WERI-Rb-1 (cell line): ENCODE results near the gene MEIS3.

Source experiments
- DNase-seq: peaks from one replicate; pipeline ENCODE4 v3.0.0-alpha.2; 2020
- H3K27ac ChIP-seq: fragments of 250-450 bp; sonication (Bioruptor Pico); 2 replicates; pipeline ENCODE4 v1.5.1; 2020; ENCODE audit warnings: mild to moderate bottlenecking, moderate library complexity
- H3K27me3 ChIP-seq: fragments of 250-450 bp; sonication (Bioruptor Pico); 2 replicates; pipeline ENCODE4 v1.5.1; 2021; ENCODE audit warnings: mild to moderate bottlenecking, low read depth, moderate library complexity; ENCODE audit not compliant: insufficient read depth, severe bottlenecking
- H3K36me3 ChIP-seq: fragments of 250-450 bp; sonication (Bioruptor Pico); 2 replicates; pipeline ENCODE4 v1.5.1; 2020; ENCODE audit warnings: mild to moderate bottlenecking, moderate library complexity
- H3K4me3 ChIP-seq: 2 replicates; pipeline ENCODE4 v1.5.1; 2011; ENCODE audit warnings: low read depth, mild to moderate bottlenecking, control low read depth, low read length
- H3K9me3 ChIP-seq: fragments of 250-450 bp; sonication (Bioruptor Pico); 2 replicates; pipeline ENCODE4 v1.5.1; 2021; ENCODE audit warnings: mild to moderate bottlenecking, moderate library complexity; ENCODE audit not compliant: severe bottlenecking
- CTCF ChIP-seq: IDR thresholded peaks from 2 replicates; pipeline ENCODE4 v1.5.1; 2011; ENCODE audit warnings: low read depth, mild to moderate bottlenecking, control low read depth, inconsistent platforms, low read length

Gene MEIS3

GRCh38 chr19:47357788-47358680 is 61.3 kb downstream of the MEIS3 start:
- H3K36me3 ChIP-seq = peaks cover 92% of the 10 kb centered on the region
- peak; percentile 47 for DNase-seq
- H3K27me3 ChIP-seq = no peaks in the 10 kb centered on the region
- no peak overlapping the region for H3K4me3 ChIP-seq
- no peaks in the 10 kb centered on the region for H3K9me3 ChIP-seq
- H3K27ac ChIP-seq = peak overlapping the region; percentile 66
- TF ChIP-seq CTCF = peak; percentile 49

- H3K36me3 ChIP-seq = peaks cover 91% of the 10 kb centered on the region
- no peak overlapping the region for H3K27ac ChIP-seq
- no peak for DNase-seq
- no peak overlapping the region for H3K4me3 ChIP-seq
- no peaks in the 10 kb centered on the region for H3K9me3 ChIP-seq
- no peak for TF ChIP-seq CTCF
- no peaks in the 10 kb centered on the region for H3K27me3 ChIP-seq
Measured at GRCh38 chr19:47356900-47357299, 62.4 kb downstream of the MEIS3 start.

GRCh38 chr19:47353307-47353712 is 66.0 kb downstream of the MEIS3 start:
- H3K4me3 ChIP-seq = no peak overlapping the region
- TF ChIP-seq CTCF = no peak
- peaks cover 67% of the 10 kb centered on the region for H3K36me3 ChIP-seq
- no peaks in the 10 kb centered on the region for H3K27me3 ChIP-seq
- no peak overlapping the region for H3K27ac ChIP-seq
- H3K9me3 ChIP-seq = no peaks in the 10 kb centered on the region
- no peak for DNase-seq
